Ureter (tissue), 1 donor: ENCODE measurements around the gene DBF4. TPM values are rescaled to one million over a fixed set of nuclear protein-coding genes. Genes with fewer than 3 reads are reported as not detected.

Experiments
- total RNA-seq: library from RNA; stranded (reverse); gene quantifications from one replicate; pipeline ENCODE4 v1.2.4, GENCODE V29; 2023
- donor health status: DM: yes; HTN: yes; CAD: no.

Gene DBF4
- total RNA-seq, 1 donor from 2014 or later, result 12.1 TPM

Other genes starting within 250 kb of the DBF4 start
- gene RUNDC3B, start 248.1 kb upstream of the DBF4 start, total RNA-seq, result 2.8 TPM
- gene SLC25A40, start 133 bp upstream of the DBF4 start, total RNA-seq, result 21.3 TPM
- 26.4 TPM for gene ADAM22, start 57.8 kb downstream of the DBF4 start, total RNA-seq